HUES48 (cell line): ENCODE data around the gene AFF3.

Experiments used
- H3K27ac ChIP-seq: one replicate; pipeline ENCODE4 v1.7.0; 2013; ENCODE audit warnings: low read depth, low read length, inconsistent platforms
- H3K27me3 ChIP-seq: 2 replicates; pipeline ENCODE4 v1.6.1; 2013; ENCODE audit warnings: mild to moderate bottlenecking, low read length; ENCODE audit not compliant: control insufficient read depth, insufficient read depth
- H3K36me3 ChIP-seq: 2 replicates; pipeline ENCODE4 v1.6.1; 2013; ENCODE audit warnings: low read length; ENCODE audit not compliant: control insufficient read depth, insufficient read depth
- H3K4me1 ChIP-seq: 2 replicates; pipeline ENCODE4 v1.6.1; 2013; ENCODE audit warnings: mild to moderate bottlenecking, low read length; ENCODE audit not compliant: control insufficient read depth, insufficient read depth
- H3K4me3 ChIP-seq: 2 replicates; pipeline ENCODE4 v1.5.1; 2013; ENCODE audit warnings: mild to moderate bottlenecking, low read depth, low read length
- H3K9ac ChIP-seq: 2 replicates; pipeline ENCODE4 v1.6.1; 2013; ENCODE audit warnings: mild to moderate bottlenecking, low read depth, low read length, moderate library complexity
- H3K9me3 ChIP-seq: 2 replicates; pipeline ENCODE4 v1.6.1; 2013; ENCODE audit warnings: low read length; ENCODE audit not compliant: control insufficient read depth, insufficient read depth

The AFF3 gene

DNA sequence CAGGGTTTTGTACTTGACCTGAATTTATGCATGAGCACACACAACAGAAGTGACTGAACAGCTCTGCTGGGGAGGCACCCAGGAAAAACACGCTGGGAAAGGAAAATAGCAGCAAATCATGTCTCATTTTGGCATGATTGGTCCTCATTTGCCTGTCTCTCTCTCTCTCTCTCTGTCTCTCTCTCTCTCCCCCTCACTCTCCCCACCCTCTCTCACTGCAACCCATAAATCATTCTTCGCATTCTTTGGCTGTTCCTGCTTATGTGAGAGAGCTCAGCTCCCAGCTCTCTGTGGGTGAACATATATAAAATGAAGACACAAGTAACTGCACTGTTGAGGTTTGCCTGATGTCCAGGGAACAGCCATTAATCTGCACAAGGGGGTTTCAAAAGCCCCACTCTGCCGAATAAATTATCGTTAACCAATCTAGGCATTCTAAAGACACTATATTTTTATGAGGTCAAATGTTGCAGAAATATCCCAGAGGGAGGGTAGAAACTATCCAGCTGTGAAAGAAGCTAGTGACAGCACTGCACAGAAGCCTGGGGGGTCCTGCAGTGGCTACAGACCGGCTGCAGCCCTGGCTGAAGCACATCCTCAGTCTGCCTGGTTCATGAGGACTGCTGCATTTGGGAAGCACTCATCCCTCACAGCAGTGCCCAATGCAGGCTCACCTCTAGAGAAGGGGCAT is 260.3 kb downstream of the AFF3 start:
- Histone ChIP-seq H3K27me3 (no peaks in the 10 kb centered on the region), H3K4me1 (peaks cover 11% of the 10 kb centered on the region; the same call in 1 of the 2 replicates), H3K9ac (no peak overlapping the region), H3K36me3 (no peaks in the 10 kb centered on the region), H3K4me3 (no peak overlapping the region), H3K27ac (no peak overlapping the region), H3K9me3 (no peaks in the 10 kb centered on the region)

DNA sequence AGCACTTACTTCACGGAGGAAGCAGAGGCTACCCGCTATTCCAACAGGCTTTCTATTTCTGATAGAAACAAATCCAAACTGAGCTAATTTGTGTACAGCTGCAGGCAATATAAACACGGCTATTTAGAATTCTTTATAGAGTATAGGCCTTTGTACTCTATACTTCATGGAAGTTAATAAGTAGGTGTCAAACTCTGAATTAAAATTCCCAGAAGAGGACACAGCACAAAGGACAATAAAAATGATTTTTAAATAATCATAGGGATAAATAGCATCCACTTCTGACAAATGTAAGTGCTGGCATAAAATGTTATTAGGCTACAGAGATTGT is 261.5 kb downstream of the AFF3 start:
- Histone ChIP-seq H3K4me1 (peaks cover 11% of the 10 kb centered on the region; the same call in 1 of the 2 replicates), H3K27ac (no peak overlapping the region), H3K9ac (no peak overlapping the region), H3K27me3 (no peaks in the 10 kb centered on the region), H3K4me3 (no peak overlapping the region), H3K9me3 (no peaks in the 10 kb centered on the region), H3K36me3 (no peaks in the 10 kb centered on the region)

DNA sequence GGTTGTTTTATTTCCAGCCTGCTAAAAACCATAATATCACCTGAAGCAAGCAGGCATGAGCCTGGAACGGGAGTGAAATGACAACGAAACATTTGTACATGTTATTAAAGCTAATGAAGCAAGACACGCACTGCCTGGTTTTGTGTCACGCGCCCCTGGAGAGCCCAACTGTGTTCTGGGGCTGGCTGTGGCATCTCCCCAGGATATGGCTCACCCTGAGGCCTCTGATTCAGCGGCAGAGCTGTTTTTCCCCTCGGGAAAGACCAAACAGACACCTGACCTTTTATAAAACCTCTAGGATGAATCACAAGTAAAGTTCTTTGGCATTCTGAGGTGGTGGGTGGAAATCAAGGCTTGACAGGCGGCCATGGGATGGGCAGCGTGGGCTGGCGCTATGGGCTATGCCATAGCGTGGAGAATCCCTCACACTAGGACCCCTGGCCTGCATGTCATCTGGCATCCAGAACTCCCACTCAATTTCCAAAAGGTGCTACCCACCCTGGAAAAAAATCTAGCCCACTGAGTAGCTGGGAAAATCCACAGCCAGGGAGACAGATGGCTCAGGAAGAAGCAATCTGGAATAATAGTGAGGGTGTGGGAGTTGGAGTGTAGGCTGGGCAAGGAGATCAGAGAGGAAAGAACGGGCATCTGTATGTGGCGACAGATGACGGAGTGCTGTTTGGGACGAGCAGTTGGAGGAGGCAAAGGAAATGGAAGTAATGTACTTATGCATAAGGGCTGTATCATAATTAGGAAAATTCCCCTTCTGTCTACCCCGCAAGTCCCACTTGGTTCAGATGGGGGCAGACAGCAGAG is 262.0 kb downstream of the AFF3 start:
- no peaks in the 10 kb centered on the region for H3K36me3 ChIP-seq
- no peak overlapping the region for H3K9ac ChIP-seq
- no peaks in the 10 kb centered on the region for H3K9me3 ChIP-seq
- H3K27ac ChIP-seq: no peak overlapping the region
- H3K4me1 ChIP-seq: peaks cover 11% of the 10 kb centered on the region; the same call in 1 of the 2 replicates
- no peaks in the 10 kb centered on the region for H3K27me3 ChIP-seq
- H3K4me3 ChIP-seq: no peak overlapping the region

DNA sequence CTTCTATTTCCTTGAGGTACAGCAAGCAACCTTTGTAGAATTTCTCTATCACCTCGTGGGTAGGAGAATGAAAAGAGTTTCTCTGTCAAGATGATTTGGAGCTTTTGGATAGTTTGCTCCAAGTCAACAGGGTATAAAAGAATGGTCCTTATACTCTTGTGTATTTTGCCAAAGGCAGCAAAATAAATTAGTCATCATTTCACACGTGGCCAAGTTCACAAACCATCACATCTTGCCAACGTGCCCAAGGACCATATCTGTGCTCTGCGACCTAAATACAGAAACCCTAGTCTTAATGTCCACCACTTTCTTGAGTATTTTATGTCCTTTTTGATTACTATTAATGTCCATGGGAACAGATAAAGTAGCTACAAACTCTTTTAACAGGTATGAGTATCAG is 262.9 kb downstream of the AFF3 start:
- no peak overlapping the region for H3K4me3 ChIP-seq
- H3K9ac ChIP-seq: no peak overlapping the region
- H3K36me3 ChIP-seq: no peaks in the 10 kb centered on the region
- no peak overlapping the region for H3K27ac ChIP-seq
- no peaks in the 10 kb centered on the region for H3K9me3 ChIP-seq
- peaks cover 11% of the 10 kb centered on the region; the same call in 1 of the 2 replicates for H3K4me1 ChIP-seq
- no peaks in the 10 kb centered on the region for H3K27me3 ChIP-seq

DNA sequence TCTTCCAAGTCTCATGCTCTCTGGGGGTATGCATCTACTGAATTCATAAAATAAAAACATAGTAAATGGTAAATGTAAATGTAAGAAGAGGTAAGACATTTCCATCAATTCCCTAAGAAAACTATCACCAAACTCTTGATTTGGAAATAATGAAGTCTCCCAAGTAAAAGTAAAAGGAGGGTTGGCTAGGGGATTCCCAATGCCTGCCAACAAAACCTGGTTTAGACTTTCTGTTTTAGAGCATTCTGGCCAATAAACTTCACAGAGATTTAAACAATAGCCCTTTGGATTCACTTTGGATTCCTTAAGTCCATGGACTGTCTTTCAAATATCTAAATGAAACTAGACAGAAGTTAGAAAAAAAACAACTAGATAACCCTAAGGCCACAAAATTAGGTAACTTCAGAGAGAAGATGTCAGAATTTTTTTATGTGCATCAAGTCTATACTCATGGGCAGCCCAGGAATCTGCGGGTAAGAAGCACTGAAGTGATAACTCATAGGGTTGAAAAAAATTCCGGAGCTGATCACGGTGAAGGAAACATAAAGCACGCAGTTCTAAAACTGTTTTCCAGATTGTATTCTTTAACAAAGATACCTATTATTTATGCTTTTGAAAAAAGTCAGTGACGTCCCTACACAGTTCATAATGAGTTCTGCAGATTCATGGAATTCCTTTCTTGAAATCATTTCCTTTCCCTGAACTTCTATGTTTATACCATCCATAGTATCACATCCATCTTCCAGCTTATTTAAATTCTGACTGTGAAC is 263.6 kb downstream of the AFF3 start:
- Histone ChIP-seq H3K9me3 (no peaks in the 10 kb centered on the region), H3K4me3 (no peak overlapping the region), H3K36me3 (no peaks in the 10 kb centered on the region), H3K4me1 (peaks cover 11% of the 10 kb centered on the region; the same call in 1 of the 2 replicates), H3K27ac (no peak overlapping the region), H3K9ac (no peak overlapping the region), H3K27me3 (no peaks in the 10 kb centered on the region)

DNA sequence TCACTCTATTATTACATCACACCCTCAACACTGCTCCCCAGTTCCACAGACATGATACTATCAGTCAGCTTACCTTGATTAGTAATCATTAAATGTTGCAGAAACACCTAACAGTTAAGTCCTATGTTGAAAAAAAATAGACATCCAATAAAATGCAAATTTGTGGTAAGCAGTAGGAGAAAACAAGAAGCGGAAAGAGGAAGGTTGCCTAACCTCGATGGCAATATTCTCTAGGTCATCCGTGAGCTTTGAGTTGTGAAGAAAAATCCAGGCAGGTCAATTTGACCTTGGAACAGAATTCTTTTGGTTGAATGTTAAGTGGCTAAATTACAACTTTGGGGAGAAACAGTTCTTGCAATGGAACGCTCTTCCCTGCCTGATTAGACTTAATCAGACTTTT is 264.4 kb downstream of the AFF3 start:
- Histone ChIP-seq H3K4me3 (no peak overlapping the region), H3K27me3 (no peaks in the 10 kb centered on the region), H3K9ac (no peak overlapping the region), H3K4me1 (peaks cover 11% of the 10 kb centered on the region; the same call in 1 of the 2 replicates), H3K27ac (no peak overlapping the region), H3K9me3 (no peaks in the 10 kb centered on the region), H3K36me3 (no peaks in the 10 kb centered on the region)

DNA sequence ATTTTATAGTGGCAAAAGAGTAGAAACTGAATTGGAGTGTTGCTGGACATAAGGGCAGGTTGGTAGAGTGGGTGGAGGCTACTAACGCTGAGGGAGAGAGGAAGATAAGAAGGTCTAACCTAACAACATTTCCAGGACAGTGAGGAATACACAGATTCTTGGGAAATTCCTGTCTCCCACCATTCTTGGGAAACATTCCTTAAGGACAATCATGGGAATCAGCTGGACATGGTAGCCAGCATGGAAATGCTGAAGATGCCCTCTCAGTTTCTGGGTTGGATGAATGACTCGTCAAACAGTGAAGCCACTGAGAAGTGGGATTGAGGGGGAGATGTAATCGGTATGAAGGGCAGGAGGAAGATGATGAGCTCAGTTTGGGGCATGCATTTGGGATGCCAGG is 265.4 kb downstream of the AFF3 start:
- Histone ChIP-seq H3K27me3 (no peaks in the 10 kb centered on the region), H3K9me3 (no peaks in the 10 kb centered on the region), H3K9ac (no peak overlapping the region), H3K27ac (no peak overlapping the region), H3K4me1 (peaks cover 5% of the 10 kb centered on the region; the same call in 1 of the 2 replicates), H3K4me3 (no peak overlapping the region), H3K36me3 (no peaks in the 10 kb centered on the region)

DNA sequence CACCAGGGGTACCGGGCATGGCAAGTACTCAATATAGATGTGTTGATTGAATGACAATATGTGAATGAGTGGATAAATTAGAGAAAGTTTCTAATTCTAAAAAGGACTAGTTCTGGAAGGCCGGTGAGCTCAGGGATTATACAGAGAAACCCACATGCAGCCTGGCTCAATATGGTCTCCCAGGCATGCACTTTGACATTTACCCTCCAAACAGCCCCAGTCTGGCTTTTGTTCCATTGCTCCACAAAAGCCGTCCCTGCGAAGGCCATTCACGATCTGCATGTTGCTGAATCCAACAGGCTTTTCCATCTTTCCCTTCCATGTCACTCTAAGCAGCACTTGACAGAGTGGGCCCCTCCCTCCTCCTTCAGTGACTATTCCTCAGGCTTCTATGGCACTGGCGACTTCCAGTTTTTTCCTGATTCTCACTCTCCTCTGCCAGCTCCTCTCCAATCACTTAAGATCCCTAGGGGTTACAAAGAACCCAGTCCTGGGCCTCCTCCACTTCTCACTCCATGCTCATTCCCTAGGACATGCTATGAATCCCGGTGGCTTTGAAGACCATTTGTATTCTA is 266.7 kb downstream of the AFF3 start:
- no peaks in the 10 kb centered on the region for H3K4me1 ChIP-seq
- no peak overlapping the region for H3K9ac ChIP-seq
- H3K36me3 ChIP-seq: no peaks in the 10 kb centered on the region
- no peaks in the 10 kb centered on the region for H3K27me3 ChIP-seq
- no peaks in the 10 kb centered on the region for H3K9me3 ChIP-seq
- H3K27ac ChIP-seq: no peak overlapping the region
- H3K4me3 ChIP-seq: no peak overlapping the region

DNA sequence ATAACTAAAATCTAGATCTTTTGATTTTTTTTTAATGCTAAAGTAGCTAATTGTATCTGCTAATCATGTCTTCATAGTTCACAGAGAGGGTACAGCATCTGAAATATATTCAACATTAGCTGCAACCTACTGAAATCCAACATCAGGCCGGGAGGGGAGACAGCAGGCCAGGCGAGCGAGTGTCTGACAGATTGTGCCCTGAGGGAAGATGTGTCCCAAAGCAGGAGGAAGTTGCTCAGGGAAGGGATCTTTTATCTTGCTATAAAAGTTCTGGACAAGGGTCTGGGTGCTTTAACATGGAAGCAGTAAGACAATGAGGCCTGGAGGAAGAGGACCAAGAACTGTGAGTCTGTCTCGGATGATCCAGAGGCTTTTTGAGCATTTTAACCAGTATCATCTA is 274.1 kb downstream of the AFF3 start:
- Histone ChIP-seq H3K9me3 (no peaks in the 10 kb centered on the region), H3K27me3 (no peaks in the 10 kb centered on the region), H3K27ac (no peak overlapping the region), H3K9ac (no peak overlapping the region), H3K4me1 (no peaks in the 10 kb centered on the region), H3K4me3 (no peak overlapping the region), H3K36me3 (no peaks in the 10 kb centered on the region)

DNA sequence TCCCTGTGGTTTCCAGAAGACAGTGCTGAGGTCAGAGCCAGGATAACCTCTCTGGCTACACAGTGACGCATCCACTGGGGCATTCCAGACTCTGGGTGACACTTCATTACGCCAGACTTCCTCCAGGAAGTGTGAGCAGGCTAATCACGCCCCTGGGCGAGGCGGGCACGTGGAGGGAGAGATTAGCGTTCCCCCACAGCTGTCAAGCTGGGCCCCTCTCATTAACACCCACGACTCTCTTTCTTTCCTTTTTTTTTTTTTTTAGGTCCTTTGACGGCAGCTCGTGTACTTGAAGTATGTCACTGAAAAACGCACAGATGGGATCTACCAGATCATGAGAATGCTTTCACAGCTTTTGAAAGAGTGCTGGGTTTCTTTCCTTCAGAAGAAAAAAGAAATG is 274.6 kb downstream of the AFF3 start:
- no peak overlapping the region for H3K4me3 ChIP-seq
- no peaks in the 10 kb centered on the region for H3K27me3 ChIP-seq
- H3K4me1 ChIP-seq: no peaks in the 10 kb centered on the region
- no peaks in the 10 kb centered on the region for H3K36me3 ChIP-seq
- no peak overlapping the region for H3K9ac ChIP-seq
- H3K9me3 ChIP-seq: no peaks in the 10 kb centered on the region
- no peak overlapping the region for H3K27ac ChIP-seq
